BE2C (cell line): Measurements from ENCODE around the gene BCL3.

Experiments
- DNase-seq: peaks from one replicate; pipeline ENCODE4 v3.0.0-alpha.2; 2020
- H3K27me3 ChIP-seq: fragments of 250-450 bp; sonication (Bioruptor Pico); 2 replicates; pipeline ENCODE4 v1.5.1; 2020; ENCODE audit warnings: mild to moderate bottlenecking
- H3K36me3 ChIP-seq: fragments of 250-450 bp; sonication (Bioruptor Pico); 2 replicates; pipeline ENCODE4 v1.5.1; 2020; ENCODE audit warnings: mild to moderate bottlenecking
- H3K4me1 ChIP-seq: fragments of 250-450 bp; sonication (Bioruptor Pico); 2 replicates; pipeline ENCODE4 v1.5.1; 2020
- H3K4me3 ChIP-seq: 2 replicates; pipeline ENCODE4 v1.5.1; 2011; ENCODE audit warnings: low read depth, low read length
- H3K9me3 ChIP-seq: fragments of 250-450 bp; sonication (Bioruptor Pico); 2 replicates; pipeline ENCODE4 v1.5.1; 2020
- TF ChIP-seq, protein P1 (sequence below): IDR thresholded peaks from 2 replicates; pipeline ENCODE4 v1.5.1; 2012; ENCODE audit warnings: mild to moderate bottlenecking, low read depth, low read length

Gene BCL3

DNA sequence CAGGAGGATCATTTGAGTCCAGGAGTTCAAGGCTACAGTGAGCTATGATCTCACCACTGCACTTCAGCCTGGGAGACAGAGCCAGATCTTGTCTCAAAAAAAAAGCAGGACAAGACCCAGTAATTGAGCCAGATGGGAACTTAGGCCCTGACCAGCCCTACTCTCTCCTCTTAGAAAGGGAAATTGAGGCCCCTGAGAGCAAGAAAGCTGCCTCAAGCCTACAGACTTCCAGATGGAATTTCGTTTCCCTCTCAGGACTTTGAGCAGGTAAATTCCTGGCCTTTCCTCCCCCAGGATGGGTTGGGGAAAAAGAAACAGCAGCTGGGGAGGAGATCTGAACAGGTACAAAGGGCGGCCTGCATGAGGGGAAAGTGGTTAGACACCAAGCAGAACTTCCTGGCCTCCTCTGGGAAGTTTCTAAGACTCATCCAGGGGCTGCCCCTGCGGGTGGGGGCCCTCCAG is 3.6 kb upstream of the BCL3 start:
- Histone ChIP-seq H3K4me3 (no peak overlapping the region), H3K27me3 (no peaks in the 10 kb centered on the region), H3K4me1 (peaks cover 15% of the 10 kb centered on the region), H3K9me3 (no peaks in the 10 kb centered on the region), H3K36me3 (no peaks in the 10 kb centered on the region)
- no peak for DNase-seq
- TF ChIP-seq, protein P1, sequence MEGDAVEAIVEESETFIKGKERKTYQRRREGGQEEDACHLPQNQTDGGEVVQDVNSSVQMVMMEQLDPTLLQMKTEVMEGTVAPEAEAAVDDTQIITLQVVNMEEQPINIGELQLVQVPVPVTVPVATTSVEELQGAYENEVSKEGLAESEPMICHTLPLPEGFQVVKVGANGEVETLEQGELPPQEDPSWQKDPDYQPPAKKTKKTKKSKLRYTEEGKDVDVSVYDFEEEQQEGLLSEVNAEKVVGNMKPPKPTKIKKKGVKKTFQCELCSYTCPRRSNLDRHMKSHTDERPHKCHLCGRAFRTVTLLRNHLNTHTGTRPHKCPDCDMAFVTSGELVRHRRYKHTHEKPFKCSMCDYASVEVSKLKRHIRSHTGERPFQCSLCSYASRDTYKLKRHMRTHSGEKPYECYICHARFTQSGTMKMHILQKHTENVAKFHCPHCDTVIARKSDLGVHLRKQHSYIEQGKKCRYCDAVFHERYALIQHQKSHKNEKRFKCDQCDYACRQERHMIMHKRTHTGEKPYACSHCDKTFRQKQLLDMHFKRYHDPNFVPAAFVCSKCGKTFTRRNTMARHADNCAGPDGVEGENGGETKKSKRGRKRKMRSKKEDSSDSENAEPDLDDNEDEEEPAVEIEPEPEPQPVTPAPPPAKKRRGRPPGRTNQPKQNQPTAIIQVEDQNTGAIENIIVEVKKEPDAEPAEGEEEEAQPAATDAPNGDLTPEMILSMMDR = no peak

- Histone ChIP-seq H3K36me3 (no peaks in the 10 kb centered on the region), H3K4me3 (no peak overlapping the region), H3K4me1 (peaks cover 15% of the 10 kb centered on the region), H3K27me3 (no peaks in the 10 kb centered on the region), H3K9me3 (no peaks in the 10 kb centered on the region)
- TF ChIP-seq, protein P1 = no peak
- peak; percentile 42 for DNase-seq
These were observed 3.1 kb upstream of the BCL3 start for GRCh38 chr19:44745341-44745831.

DNA sequence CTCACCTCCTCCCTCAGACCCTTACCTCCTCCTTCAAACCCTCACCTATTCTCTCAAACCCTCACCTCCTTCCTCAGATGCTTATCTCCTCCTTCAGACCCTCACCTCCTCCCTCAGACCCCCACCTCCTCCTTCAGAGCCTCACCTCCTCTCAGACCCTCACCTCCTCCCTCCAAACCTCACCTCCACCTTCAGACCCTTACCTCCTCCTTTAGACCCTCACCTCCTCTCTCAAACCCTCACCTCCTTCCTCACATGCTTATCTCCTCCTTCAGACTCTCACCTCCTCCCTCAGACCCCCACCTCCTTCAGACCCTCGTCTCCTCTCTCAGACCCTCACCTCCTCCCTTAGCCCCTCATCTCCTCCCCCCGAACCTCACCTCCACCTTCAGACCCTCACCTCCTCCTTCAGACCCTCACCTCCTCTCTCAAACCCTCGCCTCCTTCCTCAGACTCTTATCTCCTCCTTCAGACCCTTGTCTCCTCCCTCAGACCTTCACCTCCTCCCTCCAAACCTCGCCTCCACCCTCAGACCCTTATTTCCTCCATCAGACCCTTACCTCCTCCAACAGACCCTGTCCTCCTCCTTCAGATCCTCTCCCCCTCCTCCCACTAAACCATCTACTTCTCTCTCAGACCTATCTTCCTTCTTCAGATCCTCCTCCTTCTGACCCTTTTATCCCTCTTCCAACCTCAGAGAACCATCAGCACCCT is 2.5 kb upstream of the BCL3 start:
- no peak for DNase-seq
- TF ChIP-seq, protein P1 = no peak
- Histone ChIP-seq H3K27me3 (no peaks in the 10 kb centered on the region), H3K9me3 (no peaks in the 10 kb centered on the region), H3K36me3 (no peaks in the 10 kb centered on the region), H3K4me1 (peaks cover 15% of the 10 kb centered on the region), H3K4me3 (no peak overlapping the region)

GRCh38 chr19:44746616-44746945 is 1.9 kb upstream of the BCL3 start:
- peaks cover 11% of the 10 kb centered on the region for H3K4me1 ChIP-seq
- no peaks in the 10 kb centered on the region; the same call in 1 of the 2 replicates for H3K36me3 ChIP-seq
- H3K4me3 ChIP-seq = no peak overlapping the region
- H3K9me3 ChIP-seq = no peaks in the 10 kb centered on the region
- TF ChIP-seq, protein P1 = no peak
- no peak for DNase-seq
- no peaks in the 10 kb centered on the region for H3K27me3 ChIP-seq

DNA sequence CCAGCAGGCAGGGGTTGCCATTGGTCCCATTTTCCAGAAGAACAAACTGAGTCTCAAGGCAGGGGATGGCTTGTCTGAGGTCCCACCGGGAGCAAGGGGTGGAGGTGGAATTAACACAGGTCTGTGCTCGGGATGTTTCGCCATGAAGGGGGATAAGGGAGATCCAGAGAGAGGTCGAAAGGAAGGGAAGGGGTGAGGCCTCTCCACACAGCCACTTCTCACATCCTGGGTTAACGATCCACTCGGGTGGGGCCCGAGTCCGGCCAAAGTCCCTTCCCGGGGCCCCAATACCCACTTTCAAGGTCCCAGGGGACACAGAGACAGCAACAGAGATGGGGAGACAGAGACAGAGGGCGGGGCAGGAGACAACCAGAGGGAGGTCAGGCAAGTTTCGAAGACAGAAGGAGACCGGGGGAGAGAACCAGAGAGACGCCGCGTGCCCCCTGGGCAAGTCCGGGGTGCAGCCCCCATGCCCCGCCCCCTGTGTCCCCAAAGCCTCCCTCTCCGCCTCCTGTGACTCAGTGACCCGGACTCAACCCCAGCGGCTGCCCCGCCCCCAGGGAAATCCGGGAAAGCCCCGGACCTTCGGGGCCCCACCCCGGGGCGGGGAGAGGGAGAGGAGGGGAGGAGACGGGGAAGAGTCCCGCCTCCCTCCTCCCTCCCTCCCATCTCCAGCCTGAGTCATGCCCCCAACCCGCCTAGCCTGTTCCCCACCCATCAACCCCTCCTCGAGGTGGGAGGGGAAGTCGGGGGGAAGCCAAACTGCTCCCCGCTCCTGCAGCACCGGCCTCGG is 1.4 kb upstream of the BCL3 start:
- TF ChIP-seq, protein P1 = no peak
- H3K9me3 ChIP-seq = no peaks in the 10 kb centered on the region
- DNase-seq = peak; percentile 92
- peak overlapping the region; percentile 71 for H3K4me3 ChIP-seq
- no peaks in the 10 kb centered on the region for H3K27me3 ChIP-seq
- peaks cover 9% of the 10 kb centered on the region for H3K4me1 ChIP-seq
- no peaks in the 10 kb centered on the region; the same call in 1 of the 2 replicates for H3K36me3 ChIP-seq
